Measurements from ENCODE around the gene RIT2.

Gene RIT2

DNA sequence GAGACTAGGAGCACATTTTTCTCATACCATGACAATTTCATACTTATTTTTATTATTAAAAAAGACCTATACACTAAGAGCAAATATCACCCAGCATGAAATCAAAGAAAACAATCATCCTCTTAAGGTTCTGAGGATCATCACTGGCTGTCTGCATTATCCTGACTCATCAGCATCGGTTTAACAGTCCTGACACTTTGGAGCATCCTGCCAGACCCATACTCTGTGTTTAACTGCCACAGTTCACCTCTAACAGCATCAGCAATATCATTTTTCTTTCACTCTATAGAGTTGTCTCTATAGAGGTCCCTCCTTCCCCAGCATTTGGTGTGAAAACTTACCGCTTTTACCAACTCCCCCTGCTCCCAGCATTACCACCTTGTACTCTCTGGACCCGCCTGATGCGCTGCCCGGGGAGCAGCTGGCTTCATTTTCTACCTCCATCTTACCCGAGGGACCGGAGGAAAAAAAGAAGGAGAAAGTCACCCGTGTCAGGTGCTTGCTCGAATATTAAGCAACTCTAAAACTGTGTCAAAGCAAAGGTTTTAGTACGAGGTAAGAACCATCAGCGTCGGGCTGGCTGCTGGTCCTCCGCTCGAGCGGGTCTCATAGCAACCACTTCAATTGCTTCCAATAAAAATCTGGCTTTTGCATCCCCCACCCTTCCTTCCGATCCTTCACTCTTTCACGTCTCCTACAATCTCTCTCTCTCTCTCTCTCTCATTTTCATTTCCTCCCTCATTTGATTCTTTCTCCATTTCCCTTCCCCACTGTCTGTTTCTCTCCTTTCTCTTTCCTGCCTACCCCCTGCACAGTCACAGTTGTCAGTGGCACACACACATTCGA, at the start of gene RIT2:
Gene RIT2 (minus strand): TSS at position 610 of the 846 bp plus-strand sequence.
- DNase-seq = no peak

DNA sequence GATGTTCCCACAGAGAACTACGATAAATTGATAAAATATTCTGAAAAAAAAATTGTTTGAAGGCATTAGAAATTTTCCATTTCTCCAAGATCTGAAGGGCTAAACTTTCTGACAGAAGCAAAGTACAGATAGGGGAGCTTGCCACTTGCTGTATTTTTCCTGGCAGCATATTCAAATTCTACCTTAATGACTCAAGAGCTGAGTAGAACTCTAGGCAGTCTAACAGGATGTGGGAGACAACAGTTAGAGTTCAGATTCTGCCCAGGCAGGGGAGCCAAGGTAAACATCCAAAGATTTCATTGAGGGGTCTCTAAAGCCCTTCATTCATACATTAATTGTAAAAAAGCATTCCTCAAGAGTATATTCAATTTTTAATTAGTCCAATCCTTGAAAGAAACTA, 46.0 kb upstream of the RIT2 start:
- no peak for DNase-seq

GRCh38 chr18:43160509-43160908, 45.0 kb upstream of the RIT2 start:
- no peak for DNase-seq

GRCh38 chr18:43159926-43160325, 44.4 kb upstream of the RIT2 start:
- no peak for DNase-seq

- DNase-seq = no peak
Observed at GRCh38 chr18:43159086-43159770, 43.7 kb upstream of the RIT2 start.

GRCh38 chr18:43158381-43158780, 42.9 kb upstream of the RIT2 start:
- no peak for DNase-seq

DNA sequence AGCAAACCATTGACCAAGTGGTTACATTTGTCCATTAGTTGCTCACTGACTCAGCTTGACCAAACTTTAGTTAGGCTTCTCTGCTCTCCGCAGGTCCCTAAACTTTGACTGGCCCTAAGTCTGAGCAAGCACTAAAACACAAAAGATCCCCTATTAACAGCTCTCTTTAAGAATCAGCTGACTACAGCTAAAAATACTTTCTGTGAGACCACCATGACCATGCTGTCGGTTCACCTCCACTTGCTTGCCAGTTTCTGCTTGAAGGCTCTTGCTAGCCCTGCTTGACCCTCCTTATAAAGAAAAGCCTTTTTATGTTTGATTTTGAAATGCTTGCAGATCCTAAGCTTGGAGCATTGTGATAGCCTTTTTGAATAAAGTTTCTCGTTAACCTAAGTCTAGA, 40.4 kb upstream of the RIT2 start:
- no peak for DNase-seq

DNA sequence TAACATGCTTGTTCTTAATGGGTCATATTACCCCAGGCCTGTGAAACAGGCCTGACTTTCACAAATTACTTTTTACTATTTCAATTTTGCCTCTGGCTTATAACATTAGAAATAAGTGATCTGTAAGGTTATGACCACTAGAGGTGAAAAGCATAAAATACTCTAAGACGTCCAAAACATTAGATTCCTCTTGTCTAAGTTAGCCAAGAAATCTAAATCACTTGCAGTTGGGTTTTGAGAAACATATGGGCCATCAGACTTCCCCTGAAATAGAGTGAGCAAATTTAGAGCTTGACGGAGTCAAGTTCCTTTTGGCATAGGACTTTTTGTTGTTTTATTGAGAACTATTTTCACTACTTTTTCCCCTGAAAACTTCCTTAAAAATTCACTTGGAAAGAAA, 32.7 kb upstream of the RIT2 start:
- no peak for DNase-seq

- DNase-seq = no peak
Observed at GRCh38 chr18:43141208-43141607, 25.7 kb upstream of the RIT2 start.

DNA sequence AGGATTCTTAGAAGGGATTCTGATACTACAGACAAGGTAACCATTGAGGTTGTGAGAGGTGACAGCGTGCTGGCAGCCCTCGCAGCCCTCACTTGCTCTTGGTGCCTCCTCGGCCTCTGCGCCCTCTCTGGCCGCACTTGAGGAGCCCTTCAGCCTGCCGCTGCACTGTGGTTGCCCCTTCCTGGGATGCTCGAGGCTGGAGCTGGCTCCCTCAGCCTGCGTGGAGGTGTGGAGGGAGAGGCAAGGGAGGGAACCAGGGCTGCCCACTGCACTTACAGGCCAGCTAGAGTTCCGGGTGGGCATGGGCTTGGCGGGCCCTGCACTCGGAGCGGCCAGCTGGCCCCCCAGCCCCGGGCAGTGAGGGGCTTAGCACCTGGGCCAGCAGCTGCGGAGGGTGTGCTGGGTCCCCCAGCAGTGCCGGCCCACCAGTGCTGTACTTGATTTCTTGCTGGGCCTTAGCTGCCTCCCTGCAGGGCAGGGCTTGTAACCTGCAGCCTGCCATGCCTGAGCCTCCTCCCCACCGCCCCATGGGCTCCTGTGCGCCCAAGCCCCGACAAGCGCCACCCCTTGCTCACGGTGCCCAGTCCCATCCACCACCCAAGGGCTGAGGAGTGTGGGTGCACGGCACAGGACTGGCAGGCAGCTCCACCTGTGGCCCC, 23.9 kb upstream of the RIT2 start:
- no peak for DNase-seq

DNA sequence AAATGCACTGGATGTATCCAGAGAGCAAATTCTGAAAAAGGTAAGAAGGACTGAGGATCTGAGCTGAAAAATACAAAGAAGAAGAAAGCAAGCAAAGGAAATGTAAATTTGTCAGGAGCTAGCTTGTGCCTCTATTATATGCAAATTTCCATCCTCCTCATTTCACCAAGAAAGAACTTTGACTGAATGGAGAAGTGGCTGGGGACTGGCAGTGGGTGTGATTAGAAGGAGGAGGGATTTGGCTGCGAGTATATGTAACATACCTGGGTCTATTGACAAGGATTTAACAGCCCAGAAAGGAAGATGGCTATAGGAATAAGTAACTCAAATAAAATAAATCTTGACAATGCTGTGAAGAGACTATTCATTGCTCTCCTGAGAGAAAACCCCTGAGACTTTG, 19.4 kb upstream of the RIT2 start:
- no peak for DNase-seq

- no peak for DNase-seq
Observed at GRCh38 chr18:43130716-43131260, 15.3 kb upstream of the RIT2 start.

DNA sequence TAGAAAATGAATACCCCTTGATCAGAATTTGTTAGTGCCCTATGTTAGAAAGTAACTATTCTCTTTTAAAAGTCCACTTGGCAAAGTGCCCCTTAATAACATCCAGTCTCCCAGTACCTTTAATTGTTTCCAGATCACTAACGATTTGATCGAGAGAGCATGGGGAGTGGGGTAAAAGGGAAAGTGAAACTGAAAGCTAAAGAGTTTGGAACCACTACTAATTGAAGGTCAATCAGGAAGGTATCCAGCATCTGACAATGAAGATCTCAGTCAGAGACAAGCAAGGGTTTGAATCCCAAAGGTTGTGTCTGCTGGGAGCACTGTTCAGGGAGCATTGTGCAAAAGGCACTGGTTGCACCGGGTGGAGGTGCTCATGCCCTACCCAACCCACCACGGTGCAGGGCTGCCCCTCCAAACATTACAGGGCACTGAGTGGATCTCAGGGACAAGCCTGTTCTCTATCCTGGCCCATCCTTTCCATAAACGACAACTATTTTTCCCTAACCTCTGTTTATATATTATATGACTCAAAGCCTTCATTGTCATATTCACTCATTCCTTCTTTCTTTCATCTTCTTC, 14.6 kb upstream of the RIT2 start:
- no peak for DNase-seq

DNA sequence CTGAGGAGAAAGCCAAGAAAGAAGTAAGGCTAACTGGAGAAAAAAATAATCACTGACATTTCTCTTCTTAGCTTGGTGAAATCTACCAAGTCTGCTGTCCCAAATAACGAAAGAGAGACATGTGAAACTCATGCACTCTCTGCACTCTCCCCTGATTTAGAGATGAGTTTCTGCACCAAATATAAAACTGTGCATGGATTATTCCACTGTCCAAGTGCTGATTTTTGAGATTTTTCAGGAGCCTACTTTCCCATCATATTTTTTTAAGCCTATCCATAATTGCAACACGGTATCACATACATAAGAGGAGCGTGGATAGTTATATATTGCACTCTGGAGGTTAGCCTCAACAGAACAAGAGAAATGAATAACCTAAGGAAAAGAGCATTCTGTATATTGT, 10.0 kb upstream of the RIT2 start:
- DNase-seq = no peak

GRCh38 chr18:43122955-43123354, 7.5 kb upstream of the RIT2 start:
- DNase-seq = no peak

GRCh38 chr18:43116699-43117294, 1.3 kb upstream of the RIT2 start:
- DNase-seq = no peak

- no peak for DNase-seq
Observed at GRCh38 chr18:43113220-43113895, 2.1 kb downstream of the RIT2 start.

GRCh38 chr18:43108882-43109281, 6.6 kb downstream of the RIT2 start:
- DNase-seq = no peak

- no peak for DNase-seq
Observed at GRCh38 chr18:43108469-43108868, 7.0 kb downstream of the RIT2 start.

GRCh38 chr18:43093646-43094045, 21.8 kb downstream of the RIT2 start:
- DNase-seq = no peak

GRCh38 chr18:43092539-43092938, 22.9 kb downstream of the RIT2 start:
- no peak for DNase-seq

- no peak for DNase-seq
Observed at GRCh38 chr18:43081396-43081795, 34.1 kb downstream of the RIT2 start.
